ENCODE results near the gene ARHGAP18.

ARHGAP18 gene

GRCh38 chr6:129709769-129710449, at the start of gene ARHGAP18:
Gene ARHGAP18, minus strand, starts transcription at chr6:129710177. Its CDS starts 41 bp downstream, at chr6:129710136.
- in situ Hi-C loops (cut with MboI; ENCODE audit: low sequenced_read_pairs) = no loop called here

GRCh38 chr6:129755787-129756186, 45.8 kb upstream of the ARHGAP18 start:
- in situ Hi-C loops (cut with MboI; ENCODE audit: low sequenced_read_pairs) = no loop called here

GRCh38 chr6:129754750-129755149, 44.8 kb upstream of the ARHGAP18 start:
- in situ Hi-C loops (cut with MboI; ENCODE audit: low sequenced_read_pairs) = no loop called here

- in situ Hi-C loops (cut with MboI; ENCODE audit: low sequenced_read_pairs) = no loop called here
These were observed 43.4 kb upstream of the ARHGAP18 start for GRCh38 chr6:129753422-129753821.

GRCh38 chr6:129751384-129751783, 41.4 kb upstream of the ARHGAP18 start:
- in situ Hi-C loops (cut with MboI; ENCODE audit: low sequenced_read_pairs) = no loop called here

- in situ Hi-C loops (cut with MboI; ENCODE audit: low sequenced_read_pairs) = no loop called here
These were observed 40.4 kb upstream of the ARHGAP18 start for GRCh38 chr6:129750360-129750759.

GRCh38 chr6:129749749-129750120, 39.8 kb upstream of the ARHGAP18 start:
- in situ Hi-C loops (cut with MboI; ENCODE audit: low sequenced_read_pairs) = loop anchor here (10.0 kb wide), 2 partner anchors 155 to 245 kb away; no protein-coding TSS in a partner anchor

GRCh38 chr6:129748901-129749748, 39.1 kb upstream of the ARHGAP18 start:
- in situ Hi-C loops (cut with MboI; ENCODE audit: low sequenced_read_pairs) = loop anchor here (10.0 kb wide), 2 partner anchors 154 to 244 kb away; no protein-coding TSS in a partner anchor

- in situ Hi-C loops (cut with MboI; ENCODE audit: low sequenced_read_pairs) = loop anchor here (10.0 kb wide), 2 partner anchors 154 to 244 kb away; no protein-coding TSS in a partner anchor
These were observed 38.4 kb upstream of the ARHGAP18 start for GRCh38 chr6:129748212-129748900.

GRCh38 chr6:129747588-129748112, 37.7 kb upstream of the ARHGAP18 start:
- in situ Hi-C loops (cut with MboI; ENCODE audit: low sequenced_read_pairs) = loop anchor here (10.0 kb wide), 2 partner anchors 153 to 243 kb away; no protein-coding TSS in a partner anchor

- in situ Hi-C loops (cut with MboI; ENCODE audit: low sequenced_read_pairs) = loop anchor here (10.0 kb wide), 2 partner anchors 150 to 240 kb away; no protein-coding TSS in a partner anchor
These were observed 34.9 kb upstream of the ARHGAP18 start for GRCh38 chr6:129744880-129745237.

- in situ Hi-C loops (cut with MboI; ENCODE audit: low sequenced_read_pairs) = loop anchor here (10.0 kb wide), 2 partner anchors 150 to 240 kb away; no protein-coding TSS in a partner anchor
These were observed 34.4 kb upstream of the ARHGAP18 start for GRCh38 chr6:129744201-129744879.

- in situ Hi-C loops (cut with MboI; ENCODE audit: low sequenced_read_pairs) = loop anchor here (10.0 kb wide), 2 partner anchors 145 to 235 kb away; no protein-coding TSS in a partner anchor
These were observed 30.0 kb upstream of the ARHGAP18 start for GRCh38 chr6:129740013-129740412.

- in situ Hi-C loops (cut with MboI; ENCODE audit: low sequenced_read_pairs) = no loop called here
These were observed 26.1 kb upstream of the ARHGAP18 start for GRCh38 chr6:129736105-129736504.

GRCh38 chr6:129733290-129733689, 23.3 kb upstream of the ARHGAP18 start:
- in situ Hi-C loops (cut with MboI; ENCODE audit: low sequenced_read_pairs) = no loop called here

GRCh38 chr6:129732542-129732941, 22.6 kb upstream of the ARHGAP18 start:
- in situ Hi-C loops (cut with MboI; ENCODE audit: low sequenced_read_pairs) = no loop called here

- in situ Hi-C loops (cut with MboI; ENCODE audit: low sequenced_read_pairs) = no loop called here
These were observed 22.1 kb upstream of the ARHGAP18 start for GRCh38 chr6:129732034-129732433.

- in situ Hi-C loops (cut with MboI; ENCODE audit: low sequenced_read_pairs) = no loop called here
These were observed 21.5 kb upstream of the ARHGAP18 start for GRCh38 chr6:129731428-129731827.

- in situ Hi-C loops (cut with MboI; ENCODE audit: low sequenced_read_pairs) = no loop called here
These were observed 20.6 kb upstream of the ARHGAP18 start for GRCh38 chr6:129730477-129731165.

- in situ Hi-C loops (cut with MboI; ENCODE audit: low sequenced_read_pairs) = no loop called here
These were observed 16.7 kb upstream of the ARHGAP18 start for GRCh38 chr6:129726650-129727049.
